GM12865 (cell line): ENCODE data around the gene CNGA3.

Source experiments
- DNase-seq: peaks from one replicate; pipeline ENCODE4 v3.0.0; 2010; ENCODE audit warnings: low read depth
- H3K4me3 ChIP-seq: 2 replicates; pipeline ENCODE4 v1.5.1; 2011; ENCODE audit warnings: mild to moderate bottlenecking, low read depth, low read length, control low read depth
- TF ChIP-seq, protein P1 (sequence below): IDR thresholded peaks from 2 replicates; pipeline ENCODE4 v1.5.1; 2011; ENCODE audit warnings: low read length, control low read depth, low read depth, inconsistent platforms; ENCODE audit not compliant: insufficient read depth; ENCODE audit errors: missing control alignments

Gene CNGA3

DNA sequence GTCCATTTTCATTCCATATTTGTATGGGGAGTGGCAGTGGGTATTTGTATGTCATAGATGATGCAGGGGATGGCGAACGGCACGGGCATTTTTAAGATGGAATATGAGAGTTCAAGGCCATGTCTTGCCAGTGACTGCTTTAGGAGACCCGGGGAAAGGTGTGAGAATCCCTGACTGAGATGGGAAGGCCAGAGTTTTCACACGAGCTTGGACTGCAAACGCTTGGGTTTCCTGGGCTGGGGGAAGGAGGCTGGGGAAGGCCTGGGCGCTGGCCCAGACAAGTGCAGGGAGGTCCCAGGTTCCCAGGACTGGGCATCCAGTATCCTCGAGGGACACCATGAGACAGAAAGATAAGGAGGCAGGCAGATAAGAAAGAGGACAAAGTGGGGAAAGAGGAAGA lies 35.2 kb downstream of the CNGA3 start:
- TF ChIP-seq, protein P1, sequence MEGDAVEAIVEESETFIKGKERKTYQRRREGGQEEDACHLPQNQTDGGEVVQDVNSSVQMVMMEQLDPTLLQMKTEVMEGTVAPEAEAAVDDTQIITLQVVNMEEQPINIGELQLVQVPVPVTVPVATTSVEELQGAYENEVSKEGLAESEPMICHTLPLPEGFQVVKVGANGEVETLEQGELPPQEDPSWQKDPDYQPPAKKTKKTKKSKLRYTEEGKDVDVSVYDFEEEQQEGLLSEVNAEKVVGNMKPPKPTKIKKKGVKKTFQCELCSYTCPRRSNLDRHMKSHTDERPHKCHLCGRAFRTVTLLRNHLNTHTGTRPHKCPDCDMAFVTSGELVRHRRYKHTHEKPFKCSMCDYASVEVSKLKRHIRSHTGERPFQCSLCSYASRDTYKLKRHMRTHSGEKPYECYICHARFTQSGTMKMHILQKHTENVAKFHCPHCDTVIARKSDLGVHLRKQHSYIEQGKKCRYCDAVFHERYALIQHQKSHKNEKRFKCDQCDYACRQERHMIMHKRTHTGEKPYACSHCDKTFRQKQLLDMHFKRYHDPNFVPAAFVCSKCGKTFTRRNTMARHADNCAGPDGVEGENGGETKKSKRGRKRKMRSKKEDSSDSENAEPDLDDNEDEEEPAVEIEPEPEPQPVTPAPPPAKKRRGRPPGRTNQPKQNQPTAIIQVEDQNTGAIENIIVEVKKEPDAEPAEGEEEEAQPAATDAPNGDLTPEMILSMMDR = no peak
- no peak for DNase-seq
- no peak overlapping the region for H3K4me3 ChIP-seq

DNA sequence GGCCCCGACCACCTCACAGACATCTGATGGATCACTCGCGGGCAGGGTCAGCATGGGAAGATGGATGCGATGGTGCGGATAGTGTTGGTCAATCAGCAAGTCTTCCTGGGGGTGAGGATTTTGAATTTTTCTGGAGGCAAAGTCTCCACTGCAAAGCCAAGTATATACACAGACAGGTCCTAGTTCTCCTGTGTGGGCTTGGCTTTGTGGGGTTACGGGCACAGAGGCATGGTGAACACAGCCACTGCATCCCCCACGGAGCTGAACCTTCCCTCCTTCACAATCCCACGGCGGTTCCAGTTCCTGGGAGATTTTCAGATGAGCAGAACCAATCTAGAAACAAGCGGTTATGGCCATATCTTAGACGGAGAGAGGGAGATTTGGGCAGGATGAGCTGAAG lies 35.8 kb downstream of the CNGA3 start:
- TF ChIP-seq, protein P1 = no peak
- no peak overlapping the region for H3K4me3 ChIP-seq
- DNase-seq = no peak

DNA sequence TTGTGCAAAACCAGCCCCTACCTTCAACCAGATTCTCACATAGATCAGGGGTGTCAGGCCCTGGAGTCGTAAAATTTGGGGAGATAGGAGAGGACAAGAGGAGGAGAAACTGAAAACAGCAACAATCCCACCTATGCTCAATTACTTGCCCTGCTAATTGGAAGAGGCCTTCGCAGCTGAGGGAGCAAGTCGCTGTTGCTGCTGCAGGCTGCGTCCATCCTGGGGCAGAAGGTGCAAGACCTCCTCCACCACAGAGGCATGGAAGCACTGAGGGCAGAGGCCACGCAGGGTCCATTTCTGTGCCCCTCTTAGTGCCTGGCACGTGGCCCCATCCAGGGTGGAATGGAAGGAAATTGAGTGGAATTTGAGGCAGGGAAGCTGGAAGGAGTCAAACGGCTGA lies 36.5 kb downstream of the CNGA3 start:
- DNase-seq = no peak
- no peak overlapping the region for H3K4me3 ChIP-seq
- TF ChIP-seq, protein P1 = no peak

DNA sequence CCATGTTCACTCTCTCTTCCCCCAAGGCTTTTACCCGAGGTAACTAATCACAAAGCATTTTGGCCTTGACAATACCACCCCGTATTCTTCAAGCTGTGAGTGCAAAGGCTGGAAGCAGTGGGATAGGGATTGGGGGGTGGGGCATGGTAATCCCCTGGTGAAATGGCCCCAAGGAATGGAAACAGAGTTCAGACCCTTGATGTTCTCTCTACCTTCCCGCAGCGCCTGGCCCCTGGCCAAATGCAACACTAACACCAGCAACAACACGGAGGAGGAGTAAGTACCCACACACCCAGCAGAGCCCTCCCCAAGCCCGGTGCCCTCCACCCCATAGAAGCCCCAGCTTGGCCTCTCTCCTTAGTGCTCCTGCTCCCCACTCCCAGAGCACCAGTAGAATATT lies 36.9 kb downstream of the CNGA3 start:
- H3K4me3 ChIP-seq = no peak overlapping the region

DNA sequence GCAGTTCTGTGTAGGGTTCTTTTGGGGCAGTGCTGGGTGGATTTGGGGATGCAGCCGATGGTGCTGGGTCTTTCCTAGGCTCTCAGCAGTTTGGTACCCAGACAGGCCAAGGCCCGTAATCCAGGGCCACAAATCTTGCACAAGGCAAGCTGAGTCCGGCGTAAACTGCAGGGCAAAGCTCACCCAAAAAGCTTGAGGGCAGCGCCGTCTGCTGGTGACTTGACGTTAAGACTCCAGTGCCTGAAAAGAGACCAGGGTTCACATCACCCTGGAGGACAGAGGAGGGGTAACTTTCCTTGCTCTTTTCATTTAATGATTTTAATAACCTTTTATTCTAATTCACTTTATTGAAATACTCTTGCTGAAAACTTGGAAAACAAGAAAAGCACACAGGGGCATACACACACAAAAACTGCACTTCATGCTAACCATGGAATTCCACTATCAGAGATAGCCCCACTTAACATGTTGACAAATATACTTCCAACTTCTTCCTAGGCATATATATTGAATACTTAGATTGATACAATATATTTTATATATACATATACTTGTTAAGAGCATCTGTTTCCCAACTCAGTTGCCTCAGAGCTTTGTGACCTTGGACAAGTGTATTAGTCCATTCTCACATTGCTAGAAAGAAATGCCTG lies 38.9 kb downstream of the CNGA3 start:
- peak; percentile 81 for DNase-seq
- TF ChIP-seq, protein P1 = peak; percentile 100
- no peak overlapping the region for H3K4me3 ChIP-seq

More for the DNA sequence above, 36.9 kb downstream of the CNGA3 start:
- DNase-seq = no peak
- TF ChIP-seq, protein P1 = no peak

DNA sequence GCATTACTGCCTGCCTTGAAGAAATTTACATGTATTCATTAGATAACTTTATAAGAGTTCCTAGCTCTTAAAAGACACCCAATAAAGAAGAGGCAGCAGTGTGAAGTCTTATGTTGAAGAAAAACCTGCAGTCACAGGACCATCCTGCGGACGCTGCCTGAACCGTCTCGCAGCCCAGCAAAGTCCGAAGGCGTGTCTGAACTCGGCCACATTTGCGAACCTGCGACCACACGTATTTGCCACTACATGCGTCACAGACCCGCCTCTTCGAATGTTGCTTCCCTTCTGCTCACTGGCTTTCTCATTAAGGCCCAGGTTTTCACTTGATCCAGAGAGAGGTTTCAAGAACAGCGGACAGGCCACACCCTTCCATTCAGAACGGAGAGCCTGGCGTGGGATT lies 41.2 kb downstream of the CNGA3 start:
- H3K4me3 ChIP-seq = no peak overlapping the region
- TF ChIP-seq, protein P1 = no peak
- no peak for DNase-seq

DNA sequence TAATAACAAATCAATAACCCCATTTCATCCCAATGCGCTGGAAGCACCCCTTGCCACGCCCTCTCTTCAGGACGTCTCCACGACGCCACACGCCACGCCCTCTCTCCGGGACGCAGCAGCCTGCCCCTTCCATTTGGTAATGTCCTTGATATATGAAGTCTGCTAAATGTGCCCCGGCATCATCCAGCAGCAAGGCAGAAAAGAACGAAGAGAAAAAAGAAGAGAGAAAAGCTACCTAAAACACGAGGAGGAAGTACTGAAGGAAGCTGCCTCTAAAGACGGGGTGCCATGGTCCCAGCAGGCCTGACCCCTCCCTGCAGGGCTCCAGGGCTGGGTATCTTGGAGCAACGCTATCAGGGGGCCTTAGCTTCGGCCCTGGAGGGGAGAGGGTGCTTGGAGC lies 41.8 kb downstream of the CNGA3 start:
- DNase-seq = no peak
- H3K4me3 ChIP-seq = no peak overlapping the region
- TF ChIP-seq, protein P1 = no peak
